DND-41 (cell line): ENCODE data around the gene PKHD1.

Source experiments
- ATAC-seq: fragments of 200-7000 bp; cut with Tn5 transposase; 3 replicates; pipeline ENCODE4 v1.9.1; 2021; ENCODE audit warnings: low read depth; ENCODE audit not compliant: insufficient read depth
- DNase-seq: peaks from one replicate; pipeline ENCODE4 v3.0.0-alpha.2; 2020
- H2AFZ ChIP-seq: 2 replicates; pipeline ENCODE4 v1.6.0; 2012; ENCODE audit warnings: low read depth, low read length
- H3K27ac ChIP-seq: 2 replicates; pipeline ENCODE4 v1.5.1; 2012; ENCODE audit warnings: low read length, inconsistent platforms
- H3K27me3 ChIP-seq: fragments of 200-600 bp; sonication (generic); 2 replicates; pipeline ENCODE4 v1.6.0; 2012; ENCODE audit warnings: low read length, mild to moderate bottlenecking, inconsistent platforms; ENCODE audit not compliant: insufficient read depth, poor library complexity
- H3K36me3 ChIP-seq: 2 replicates; pipeline ENCODE4 v1.5.1; 2012; ENCODE audit warnings: low read length, inconsistent platforms; ENCODE audit not compliant: insufficient read depth
- H3K4me1 ChIP-seq: 2 replicates; pipeline ENCODE4 v1.5.1; 2012; ENCODE audit warnings: mild to moderate bottlenecking, low read length; ENCODE audit not compliant: insufficient read depth
- H3K4me2 ChIP-seq: 2 replicates; pipeline ENCODE4 v1.6.0; 2012; ENCODE audit warnings: mild to moderate bottlenecking, moderate library complexity, low read length, inconsistent platforms; ENCODE audit not compliant: insufficient read depth
- H3K4me3 ChIP-seq, 2 experiments: fragments of 200-600 bp in 1 of 2; shearing (Covaris generic) in 1 of 2; 2 replicates each; pipeline ENCODE4 v1.5.1; 2012 to 2016; ENCODE audit warnings: inconsistent platforms in 2 of 2, low read length in 2 of 2, mild to moderate bottlenecking in 2 of 2, low read depth in 1 of 2, moderate library complexity in 1 of 2
- H3K79me2 ChIP-seq: 2 replicates; pipeline ENCODE4 v1.6.0; 2012; ENCODE audit warnings: low read length, inconsistent platforms; ENCODE audit not compliant: insufficient read depth
- H3K9ac ChIP-seq: 2 replicates; pipeline ENCODE4 v1.6.0; 2012; ENCODE audit warnings: low read depth, mild to moderate bottlenecking, inconsistent platforms, low read length, moderate library complexity
- H3K9me3 ChIP-seq: 2 replicates; pipeline ENCODE4 v1.5.1; 2012; ENCODE audit warnings: low read length, moderate library complexity, mild to moderate bottlenecking, inconsistent platforms; ENCODE audit not compliant: insufficient read depth, severe bottlenecking
- H4K20me1 ChIP-seq: 2 replicates; pipeline ENCODE4 v1.6.0; 2012; ENCODE audit warnings: low read length; ENCODE audit not compliant: insufficient read depth
- EZH2 ChIP-seq: IDR thresholded peaks from 3 replicates; pipeline ENCODE4 v1.6.1; 2012; ENCODE audit warnings: borderline replicate concordance, low read depth, mild to moderate bottlenecking, moderate library complexity, low read length, inconsistent platforms; ENCODE audit not compliant: severe bottlenecking
- TF ChIP-seq, protein P1 (sequence below): IDR thresholded peaks from 2 replicates; pipeline ENCODE4 v1.5.1; 2012; ENCODE audit warnings: borderline replicate concordance, low read length, moderate library complexity, mild to moderate bottlenecking; ENCODE audit not compliant: poor library complexity, severe bottlenecking; ENCODE audit errors: extremely low read depth

PKHD1 gene

DNA sequence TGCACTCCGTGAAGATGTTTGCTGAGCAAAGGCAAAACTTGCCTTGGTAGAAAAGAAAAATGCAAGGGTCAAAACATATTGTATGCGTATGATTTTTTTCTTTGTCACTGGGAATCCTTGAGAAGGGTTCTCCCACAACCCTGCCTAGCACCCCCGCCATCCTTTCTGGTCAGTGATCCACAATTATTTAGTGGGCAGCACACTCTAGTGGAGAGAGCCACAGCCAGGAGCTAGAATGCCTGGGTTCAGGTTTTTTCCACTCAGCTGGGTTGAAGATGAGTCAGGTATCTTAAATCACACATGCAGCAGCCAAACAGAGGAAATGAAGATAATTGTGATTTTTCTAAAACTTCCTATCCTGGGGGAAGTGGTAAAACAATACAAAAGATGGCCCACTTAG lies 243.1 kb downstream of the PKHD1 start:
- DNase-seq (peak; percentile 53), ATAC-seq (peak; percentile 79)
- Histone ChIP-seq H4K20me1 (no peaks in the 10 kb centered on the region), H2AFZ (no peak overlapping the region), H3K4me1 (no peaks in the 10 kb centered on the region), H3K79me2 (no peaks in the 10 kb centered on the region), H3K9me3 (no peaks in the 10 kb centered on the region), H3K9ac (no peak overlapping the region), H3K27me3 (no peaks in the 10 kb centered on the region), H3K36me3 (no peaks in the 10 kb centered on the region), H3K4me3 (no peak overlapping the region), H3K4me2 (no peak overlapping the region), H3K27ac (no peak overlapping the region)
- TF ChIP-seq EZH2, result no peak
- TF ChIP-seq, protein P1, sequence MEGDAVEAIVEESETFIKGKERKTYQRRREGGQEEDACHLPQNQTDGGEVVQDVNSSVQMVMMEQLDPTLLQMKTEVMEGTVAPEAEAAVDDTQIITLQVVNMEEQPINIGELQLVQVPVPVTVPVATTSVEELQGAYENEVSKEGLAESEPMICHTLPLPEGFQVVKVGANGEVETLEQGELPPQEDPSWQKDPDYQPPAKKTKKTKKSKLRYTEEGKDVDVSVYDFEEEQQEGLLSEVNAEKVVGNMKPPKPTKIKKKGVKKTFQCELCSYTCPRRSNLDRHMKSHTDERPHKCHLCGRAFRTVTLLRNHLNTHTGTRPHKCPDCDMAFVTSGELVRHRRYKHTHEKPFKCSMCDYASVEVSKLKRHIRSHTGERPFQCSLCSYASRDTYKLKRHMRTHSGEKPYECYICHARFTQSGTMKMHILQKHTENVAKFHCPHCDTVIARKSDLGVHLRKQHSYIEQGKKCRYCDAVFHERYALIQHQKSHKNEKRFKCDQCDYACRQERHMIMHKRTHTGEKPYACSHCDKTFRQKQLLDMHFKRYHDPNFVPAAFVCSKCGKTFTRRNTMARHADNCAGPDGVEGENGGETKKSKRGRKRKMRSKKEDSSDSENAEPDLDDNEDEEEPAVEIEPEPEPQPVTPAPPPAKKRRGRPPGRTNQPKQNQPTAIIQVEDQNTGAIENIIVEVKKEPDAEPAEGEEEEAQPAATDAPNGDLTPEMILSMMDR, result peak; percentile 61

DNA sequence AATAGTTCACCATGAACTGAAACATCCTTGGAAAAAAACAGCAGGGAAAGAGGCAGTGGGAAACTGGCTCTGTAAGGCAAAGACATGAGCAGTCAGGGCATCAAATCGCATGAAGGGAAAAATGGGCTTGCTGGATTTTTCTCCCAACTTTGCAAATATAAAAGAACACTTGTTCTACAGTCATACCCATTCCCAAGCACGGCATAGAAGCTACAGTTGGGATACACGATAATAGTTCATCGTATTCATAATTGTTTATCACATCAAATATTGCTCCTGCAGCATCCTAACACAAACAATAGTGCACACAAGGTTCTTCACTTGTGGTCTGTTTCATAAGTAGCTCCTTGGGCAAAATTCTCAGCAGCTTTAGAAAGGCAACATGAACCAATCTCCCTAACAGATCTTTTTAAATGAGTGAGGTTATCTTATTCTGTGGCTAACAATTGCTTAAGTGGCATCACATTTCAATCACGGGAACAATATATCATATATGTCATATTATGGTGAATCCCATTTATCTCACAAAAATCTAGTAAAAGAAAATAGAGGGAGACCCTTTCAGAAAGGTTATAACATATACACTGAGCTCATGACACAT lies 243.9 kb downstream of the PKHD1 start:
- DNase-seq, result no peak
- Histone ChIP-seq H3K27ac (no peak overlapping the region), H3K79me2 (no peaks in the 10 kb centered on the region), H3K4me3 (no peak overlapping the region), H2AFZ (no peak overlapping the region), H3K4me1 (no peaks in the 10 kb centered on the region), H3K4me2 (no peak overlapping the region), H3K9ac (no peak overlapping the region), H4K20me1 (no peaks in the 10 kb centered on the region), H3K9me3 (no peaks in the 10 kb centered on the region), H3K27me3 (no peaks in the 10 kb centered on the region), H3K36me3 (no peaks in the 10 kb centered on the region)
- ATAC-seq, result 0 out of 3 replicates have a peak, but pooled peaks have one; percentile 20
- TF ChIP-seq, protein P1, result no peak
- TF ChIP-seq EZH2, result no peak

DNA sequence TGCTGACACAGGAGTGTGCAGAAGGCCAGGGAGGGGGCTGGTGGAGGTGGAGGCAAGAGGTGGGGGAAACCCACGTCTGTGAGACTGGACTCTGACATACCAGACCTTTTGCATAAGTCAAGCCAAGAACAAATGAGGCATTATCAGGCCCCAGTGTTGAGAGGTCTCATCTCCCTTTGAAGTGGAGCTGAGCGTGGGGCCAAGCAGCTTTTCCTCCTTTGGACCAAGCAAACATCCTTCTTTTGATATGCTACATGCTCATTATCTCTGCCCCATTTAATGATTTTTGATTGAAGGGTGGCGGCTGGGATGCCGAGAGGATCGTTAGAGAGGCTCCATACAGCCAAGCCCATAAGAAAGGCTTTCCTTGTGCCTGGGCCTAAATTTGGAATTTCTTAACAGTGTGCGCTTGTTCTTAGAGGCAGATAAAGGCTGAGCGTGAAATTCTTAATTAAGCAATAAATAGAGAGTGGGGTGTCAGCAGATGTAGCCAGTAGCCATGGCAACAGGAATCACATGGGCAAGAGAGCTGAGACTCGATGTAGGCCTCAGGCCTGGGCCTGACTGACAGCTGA lies 244.5 kb downstream of the PKHD1 start:
- Histone ChIP-seq H3K4me3 (no peak overlapping the region), H2AFZ (no peak overlapping the region), H3K9me3 (no peaks in the 10 kb centered on the region), H3K27ac (no peak overlapping the region), H3K4me2 (no peak overlapping the region), H3K79me2 (no peaks in the 10 kb centered on the region), H3K4me1 (no peaks in the 10 kb centered on the region), H3K27me3 (no peaks in the 10 kb centered on the region), H3K36me3 (no peaks in the 10 kb centered on the region), H4K20me1 (no peaks in the 10 kb centered on the region), H3K9ac (no peak overlapping the region)
- TF ChIP-seq EZH2, result no peak
- TF ChIP-seq, protein P1, result no peak
- DNase-seq (no peak), ATAC-seq (no peak)
